ENCODE results near the gene GSDMA. TPM values are rescaled to one million over a fixed set of nuclear protein-coding genes. Genes with fewer than 3 reads are reported as not detected.
A peak's percentile ranks its signal among the peaks of the same experiment; 100 is the strongest.
"Not testable (repeated sequence)": the region's sequence is repeated elsewhere in the genome, so short reads cannot be mapped to it uniquely, and the experiment has no call there.

GSDMA gene
- total and polyA plus RNA-seq, 2 donors = 0.21 to 0.41 TPM

GRCh38 chr17:39939588-39940419 is 23.0 kb upstream of the GSDMA start:
- DNase-seq (ENCODE audit: extremely low spot score) = no peak
- H3K4me1 ChIP-seq (ENCODE audit: insufficient read depth) = no peaks in the 10 kb centered on the region
- no peak overlapping the region for H3K4me3 ChIP-seq (ENCODE audit: low read depth, low read length)
- no peaks in the 10 kb centered on the region for H3K36me3 ChIP-seq (ENCODE audit: insufficient read depth)
- no peak overlapping the region for H3K27ac ChIP-seq (ENCODE audit: low read depth)
- WGBS = 40% methylated on average over 6 of the region's 6 CpGs

- no peaks in the 10 kb centered on the region for H3K36me3 ChIP-seq (ENCODE audit: insufficient read depth)
- WGBS = 86% methylated on average over 14 of the region's 14 CpGs
- no peak overlapping the region for H3K4me3 ChIP-seq (ENCODE audit: low read depth, low read length)
- no peak overlapping the region for H3K27ac ChIP-seq (ENCODE audit: low read depth)
- DNase-seq (ENCODE audit: extremely low spot score) = no peak
- H3K4me1 ChIP-seq (ENCODE audit: insufficient read depth) = no peaks in the 10 kb centered on the region
Measured at GRCh38 chr17:39943702-39944392, 19.0 kb upstream of the GSDMA start.

GRCh38 chr17:39944393-39944711 is 18.5 kb upstream of the GSDMA start:
- DNase-seq (ENCODE audit: extremely low spot score) = no peak
- Histone ChIP-seq H3K27ac (ENCODE audit: low read depth) (no peak overlapping the region), H3K36me3 (ENCODE audit: insufficient read depth) (no peaks in the 10 kb centered on the region), H3K4me1 (ENCODE audit: insufficient read depth) (no peaks in the 10 kb centered on the region), H3K4me3 (ENCODE audit: low read depth, low read length) (no peak overlapping the region)
- WGBS = 84% methylated on average over 16 of the region's 16 CpGs

GRCh38 chr17:39946551-39947330 is 16.1 kb upstream of the GSDMA start:
- no peak for DNase-seq (ENCODE audit: extremely low spot score)
- Histone ChIP-seq H3K36me3 (ENCODE audit: insufficient read depth) (no peaks in the 10 kb centered on the region), H3K4me3 (ENCODE audit: low read depth, low read length) (no peak overlapping the region), H3K4me1 (ENCODE audit: insufficient read depth) (no peaks in the 10 kb centered on the region), H3K27ac (ENCODE audit: low read depth) (no peak overlapping the region)
- WGBS = 76% methylated on average over 15 of the region's 15 CpGs

- not testable (repeated sequence) for H3K4me1 ChIP-seq (ENCODE audit: insufficient read depth); DNase-seq (ENCODE audit: extremely low spot score); H3K36me3 ChIP-seq (ENCODE audit: insufficient read depth); H3K27ac ChIP-seq (ENCODE audit: low read depth); H3K4me3 ChIP-seq (ENCODE audit: low read depth, low read length)
- 76% methylated on average over 5 of the region's 5 CpGs for WGBS
Measured at GRCh38 chr17:39948489-39948828, 14.3 kb upstream of the GSDMA start.

- Histone ChIP-seq H3K36me3 (ENCODE audit: insufficient read depth) (no peaks in the 10 kb centered on the region), H3K4me3 (ENCODE audit: low read depth, low read length) (no peak overlapping the region), H3K27ac (ENCODE audit: low read depth) (no peak overlapping the region), H3K4me1 (ENCODE audit: insufficient read depth) (no peaks in the 10 kb centered on the region)
- DNase-seq (ENCODE audit: extremely low spot score) = no peak
- 80% methylated on average over 2 of the region's 2 CpGs for WGBS
Measured at GRCh38 chr17:39949028-39949427, 13.8 kb upstream of the GSDMA start.

GRCh38 chr17:39950871-39951348 is 11.9 kb upstream of the GSDMA start:
- no peak for DNase-seq (ENCODE audit: extremely low spot score)
- Histone ChIP-seq H3K36me3 (ENCODE audit: insufficient read depth) (no peaks in the 10 kb centered on the region), H3K27ac (ENCODE audit: low read depth) (no peak overlapping the region), H3K4me3 (ENCODE audit: low read depth, low read length) (no peak overlapping the region), H3K4me1 (ENCODE audit: insufficient read depth) (no peaks in the 10 kb centered on the region)
- 48% methylated on average over 5 of the region's 5 CpGs for WGBS

GRCh38 chr17:39951924-39952679 is 10.7 kb upstream of the GSDMA start:
- Histone ChIP-seq H3K36me3 (ENCODE audit: insufficient read depth) (no peaks in the 10 kb centered on the region), H3K27ac (ENCODE audit: low read depth) (no peak overlapping the region), H3K4me3 (ENCODE audit: low read depth, low read length) (no peak overlapping the region), H3K4me1 (ENCODE audit: insufficient read depth) (no peaks in the 10 kb centered on the region)
- 64% methylated on average over 22 of the region's 22 CpGs for WGBS
- no peak for DNase-seq (ENCODE audit: extremely low spot score)

GRCh38 chr17:39952680-39953470 is 9.9 kb upstream of the GSDMA start:
- H3K4me3 ChIP-seq (ENCODE audit: low read depth, low read length) = peak overlapping the region; percentile 19
- 1% methylated on average over 55 of the region's 55 CpGs for WGBS
- no peaks in the 10 kb centered on the region for H3K36me3 ChIP-seq (ENCODE audit: insufficient read depth)
- no peaks in the 10 kb centered on the region for H3K4me1 ChIP-seq (ENCODE audit: insufficient read depth)
- peak; percentile 83 for DNase-seq (ENCODE audit: extremely low spot score)
- peak overlapping the region; percentile 33 for H3K27ac ChIP-seq (ENCODE audit: low read depth)

GRCh38 chr17:39953471-39953888 is 9.3 kb upstream of the GSDMA start:
- WGBS = 29% methylated on average over 9 of the region's 9 CpGs
- H3K4me3 ChIP-seq (ENCODE audit: low read depth, low read length) = peak overlapping the region; percentile 19
- no peaks in the 10 kb centered on the region for H3K4me1 ChIP-seq (ENCODE audit: insufficient read depth)
- no peaks in the 10 kb centered on the region for H3K36me3 ChIP-seq (ENCODE audit: insufficient read depth)
- no peak for DNase-seq (ENCODE audit: extremely low spot score)
- H3K27ac ChIP-seq (ENCODE audit: low read depth) = peak overlapping the region; percentile 33

- Histone ChIP-seq H3K27ac (ENCODE audit: low read depth) (no peak overlapping the region), H3K4me1 (ENCODE audit: insufficient read depth) (no peaks in the 10 kb centered on the region), H3K36me3 (ENCODE audit: insufficient read depth) (no peaks in the 10 kb centered on the region), H3K4me3 (ENCODE audit: low read depth, low read length) (no peak overlapping the region)
- WGBS = 47% methylated on average over 4 of the region's 4 CpGs
- DNase-seq (ENCODE audit: extremely low spot score) = no peak
Measured at GRCh38 chr17:39954876-39955275, 7.9 kb upstream of the GSDMA start.

- Histone ChIP-seq H3K4me1 (ENCODE audit: insufficient read depth) (no peaks in the 10 kb centered on the region), H3K36me3 (ENCODE audit: insufficient read depth) (no peaks in the 10 kb centered on the region), H3K27ac (ENCODE audit: low read depth) (no peak overlapping the region), H3K4me3 (ENCODE audit: low read depth, low read length) (no peak overlapping the region)
- 59% methylated on average over 4 of the region's 4 CpGs for WGBS
- DNase-seq (ENCODE audit: extremely low spot score) = no peak
Measured at GRCh38 chr17:39955726-39956225, 7.0 kb upstream of the GSDMA start.

Data from urinary bladder (tissue), 4 donors.